CD14-positive monocyte (primary cell): Measurements from ENCODE around the gene NR6A1. TPM values are rescaled to one million over a fixed set of nuclear protein-coding genes. Genes with fewer than 3 reads are reported as not detected.

Source experiments
- DNase-seq, 3 donors: peaks; one replicate each; pipeline ENCODE4 v3.0.0-alpha.2; 2011 to 2022
- H2AFZ ChIP-seq: 2 replicates; pipeline ENCODE4 v1.6.0; 2012; ENCODE audit warnings: mild to moderate bottlenecking, low read depth, low read length, inconsistent platforms; ENCODE audit not compliant: insufficient read depth, poor library complexity, severe bottlenecking
- H3K27ac ChIP-seq, 2 donors: 1 replicate in 1 of 2; 2 replicates in 1 of 2; pipeline ENCODE4 v1.5.1; 2012 to 2013; ENCODE audit warnings: low read length in 2 of 2, control low read depth in 1 of 2, inconsistent platforms in 1 of 2, low read depth in 1 of 2, mild to moderate bottlenecking in 1 of 2
- H3K27me3 ChIP-seq, 2 donors: one replicate each; pipeline versions ENCODE4 v1.6.0 to v1.6.1; 2011 to 2013; ENCODE audit warnings: low read length in 2 of 2; ENCODE audit not compliant: control insufficient read depth in 2 of 2, insufficient read depth in 2 of 2
- H3K36me3 ChIP-seq, 2 donors: replicated peaks in 1 of 2; 1 replicate in 1 of 2; 2 replicates in 1 of 2; pipeline versions ENCODE4 v1.5.1 to v1.6.1; 2012 to 2013; ENCODE audit warnings: low read length in 2 of 2, control low read depth in 1 of 2, inconsistent platforms in 1 of 2, mild to moderate bottlenecking in 1 of 2; ENCODE audit not compliant: insufficient read depth in 2 of 2, control insufficient read depth in 1 of 2
- H3K4me1 ChIP-seq, 2 donors: 1 replicate in 1 of 2; 2 replicates in 1 of 2; pipeline versions ENCODE4 v1.5.1 to v1.6.1; 2012 to 2013; ENCODE audit warnings: low read length in 2 of 2, control low read depth in 1 of 2, inconsistent platforms in 1 of 2, mild to moderate bottlenecking in 1 of 2, moderate library complexity in 1 of 2; ENCODE audit not compliant: insufficient read depth in 2 of 2, control insufficient read depth in 1 of 2
- H3K4me2 ChIP-seq: replicated peaks from 2 replicates; pipeline ENCODE3; 2012; ENCODE audit warnings: low read length, moderate library complexity, mild to moderate bottlenecking; ENCODE audit not compliant: poor library complexity, severe bottlenecking; ENCODE audit errors: extremely low read depth
- H3K4me3 ChIP-seq, 3 experiments: fragments of 200-600 bp in 1 of 3; sonication (generic) in 1 of 3; replicated peaks in 1 of 3; 1 replicate in 2 of 3; 2 replicates in 1 of 3; pipeline ENCODE4 v1.5.1; 2011 to 2013; ENCODE audit warnings: low read length in 3 of 3, mild to moderate bottlenecking in 3 of 3, control low read depth in 2 of 3, low read depth in 2 of 3, inconsistent platforms in 1 of 3, moderate library complexity in 1 of 3
- H3K79me2 ChIP-seq: 2 replicates; pipeline ENCODE4 v1.6.0; 2012; ENCODE audit warnings: mild to moderate bottlenecking, control low read depth, inconsistent platforms, low read length, moderate library complexity; ENCODE audit not compliant: insufficient read depth
- H3K9ac ChIP-seq: 2 replicates; pipeline ENCODE4 v1.6.0; 2017; ENCODE audit warnings: low read length, mild to moderate bottlenecking; ENCODE audit not compliant: insufficient read depth, poor library complexity, severe bottlenecking
- H3K9me3 ChIP-seq, 2 donors: replicated peaks in 1 of 2; 1 replicate in 1 of 2; 2 replicates in 1 of 2; pipeline versions ENCODE4 v1.5.1 to v1.6.1; 2012 to 2013; ENCODE audit warnings: low read length in 2 of 2, control low read depth in 1 of 2; ENCODE audit not compliant: control insufficient read depth in 1 of 2, insufficient read depth in 1 of 2
- H4K20me1 ChIP-seq: 2 replicates; pipeline ENCODE4 v1.6.0; 2012; ENCODE audit warnings: mild to moderate bottlenecking, low read length, control low read depth, moderate library complexity; ENCODE audit not compliant: insufficient read depth
- H3K27ac Mint-ChIP-seq, 7 donors: one replicate each; pipeline ENCODE4 v1.8.0; 2020; ENCODE audit warnings: mild to moderate bottlenecking in 7 of 7, mixed read lengths in 7 of 7, moderate library complexity in 6 of 7, inconsistent platforms in 2 of 7
- H3K27me3 Mint-ChIP-seq, 3 donors: one replicate each; pipeline ENCODE4 v1.8.0; 2021 to 2022; ENCODE audit warnings: low read depth in 3 of 3, mild to moderate bottlenecking in 3 of 3, mixed read lengths in 3 of 3, moderate library complexity in 3 of 3, inconsistent platforms in 1 of 3
- H3K36me3 Mint-ChIP-seq, 2 donors: one replicate each; pipeline ENCODE4 v1.8.0; 2020; ENCODE audit warnings: mixed read lengths in 2 of 2, inconsistent platforms in 1 of 2, mild to moderate bottlenecking in 1 of 2
- H3K4me1 Mint-ChIP-seq: one replicate; pipeline ENCODE4 v1.8.0; 2020; ENCODE audit warnings: mild to moderate bottlenecking, mixed read lengths
- H3K4me3 Mint-ChIP-seq, 2 donors: one replicate each; pipeline ENCODE4 v1.8.0; 2020; ENCODE audit warnings: mild to moderate bottlenecking in 2 of 2, mixed read lengths in 2 of 2, moderate library complexity in 1 of 2
- H3K9me3 Mint-ChIP-seq, 7 donors: one replicate each; pipeline ENCODE4 v1.8.0; 2020 to 2022; ENCODE audit warnings: mixed read lengths in 7 of 7, mild to moderate bottlenecking in 6 of 7, moderate library complexity in 6 of 7, inconsistent platforms in 2 of 7
- WGBS: methylation state at CpG from one replicate; pipeline ENCODE4 v1.1.5; 2013; ENCODE audit warnings: missing lambda C conversion rate; ENCODE audit not compliant: insufficient coverage; 5-methylcytosine and 5-hydroxymethylcytosine counted together
- intact Hi-C, 2 donors: fragments of 100-400 bp; cut with micrococcal nuclease; formaldehyde crosslinking; loops; one replicate each; pipeline versions ENCODE4 v1.15.0 to v1.15.1; 2023
- polyA plus RNA-seq, 3 donors: library from polyadenylated mRNA; depleted of rRNA in 1 of 3; unstranded in 2 of 3; stranded (reverse) in 1 of 3; fragments of 300-500 nt in 2 of 3; fragments of >200 nt in 1 of 3; fragmentation: Illumina TruSeq in 2 of 3; gene quantifications; 1 replicate in 2 of 3; 2 replicates in 1 of 3; pipeline ENCODE4 v1.2.3, GENCODE V29; 2012 to 2021
- TF ChIP-seq, protein P1 (sequence below): fragments of 200-600 bp; IDR thresholded peaks from one replicate; pipeline ENCODE4 v1.8.0; 2022; ENCODE audit warnings: antibody characterized with exemption, mild to moderate bottlenecking

NR6A1 gene
- polyA plus RNA-seq, 3 donors: 0.15 to 2.9 (median 0.28) TPM

DNA sequence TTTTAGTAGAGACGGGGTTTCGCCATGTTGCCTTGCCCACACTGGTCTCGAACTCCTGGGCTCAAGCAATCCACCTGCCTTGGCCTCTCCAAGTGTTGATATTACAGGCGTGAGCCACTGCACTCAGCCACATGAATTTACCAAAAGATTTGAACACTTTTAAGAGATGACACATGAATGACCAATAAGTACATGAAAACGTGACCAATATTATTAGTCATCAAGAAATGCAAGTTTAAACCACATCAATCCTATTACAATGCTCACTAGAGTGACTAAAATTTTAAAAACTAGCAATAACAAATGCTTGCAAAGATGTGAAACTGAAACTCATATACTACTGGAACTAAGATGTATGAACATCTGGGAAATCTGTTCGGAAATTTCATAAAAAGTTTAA lies 54.3 kb downstream of the NR6A1 start:
- Histone ChIP-seq H3K9ac (no peak overlapping the region), H3K36me3 (no peaks in the 10 kb centered on the region), H3K27me3 (no peaks in the 10 kb centered on the region), H3K4me1 (no peaks in the 10 kb centered on the region), H2AFZ (no peak overlapping the region), H3K4me3 (no peak overlapping the region), H3K79me2 (no peaks in the 10 kb centered on the region), H3K4me2 (no peak overlapping the region), H3K27ac (no peak overlapping the region), H3K9me3 (no peaks in the 10 kb centered on the region), H4K20me1 (no peaks in the 10 kb centered on the region)
- Mint-ChIP-seq H3K27ac (no peak overlapping the region), H3K4me3 (no peak overlapping the region), H3K27me3 (no peaks in the 10 kb centered on the region), H3K36me3 (peaks cover 1 to 2% of the 10 kb centered on the region in 2 donors), H3K4me1 (peaks cover 2% of the 10 kb centered on the region), H3K9me3 (no peaks in the 10 kb centered on the region)
- WGBS: 100% methylated on average over 1 of the region's 6 CpGs
- TF ChIP-seq, protein P1, sequence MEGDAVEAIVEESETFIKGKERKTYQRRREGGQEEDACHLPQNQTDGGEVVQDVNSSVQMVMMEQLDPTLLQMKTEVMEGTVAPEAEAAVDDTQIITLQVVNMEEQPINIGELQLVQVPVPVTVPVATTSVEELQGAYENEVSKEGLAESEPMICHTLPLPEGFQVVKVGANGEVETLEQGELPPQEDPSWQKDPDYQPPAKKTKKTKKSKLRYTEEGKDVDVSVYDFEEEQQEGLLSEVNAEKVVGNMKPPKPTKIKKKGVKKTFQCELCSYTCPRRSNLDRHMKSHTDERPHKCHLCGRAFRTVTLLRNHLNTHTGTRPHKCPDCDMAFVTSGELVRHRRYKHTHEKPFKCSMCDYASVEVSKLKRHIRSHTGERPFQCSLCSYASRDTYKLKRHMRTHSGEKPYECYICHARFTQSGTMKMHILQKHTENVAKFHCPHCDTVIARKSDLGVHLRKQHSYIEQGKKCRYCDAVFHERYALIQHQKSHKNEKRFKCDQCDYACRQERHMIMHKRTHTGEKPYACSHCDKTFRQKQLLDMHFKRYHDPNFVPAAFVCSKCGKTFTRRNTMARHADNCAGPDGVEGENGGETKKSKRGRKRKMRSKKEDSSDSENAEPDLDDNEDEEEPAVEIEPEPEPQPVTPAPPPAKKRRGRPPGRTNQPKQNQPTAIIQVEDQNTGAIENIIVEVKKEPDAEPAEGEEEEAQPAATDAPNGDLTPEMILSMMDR: no peak
- peak in 1 of 3 donors; percentile 4 for DNase-seq
- intact Hi-C loops: no loop called here

DNA sequence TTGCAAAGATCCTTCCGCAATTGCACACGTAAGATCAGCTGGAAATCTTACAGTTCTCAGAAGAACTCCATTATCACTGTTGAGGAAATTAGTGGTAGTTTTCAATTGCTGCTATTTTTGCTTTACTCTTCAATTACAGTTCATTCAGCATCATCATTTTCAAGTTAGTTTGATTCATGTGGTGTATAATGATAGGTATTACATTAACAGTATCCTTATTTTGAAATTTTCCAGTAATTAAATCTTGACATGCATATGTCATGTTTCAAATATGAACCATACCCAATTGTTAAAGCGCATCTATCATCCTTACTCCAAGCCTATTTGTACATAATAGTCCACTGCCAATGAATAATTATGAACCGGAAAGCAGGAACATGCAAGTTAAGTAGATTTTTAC lies 60.3 kb downstream of the NR6A1 start:
- peaks cover 0 to 2% of the 10 kb centered on the region in 2 donors for H3K36me3 Mint-ChIP-seq
- H3K9me3 Mint-ChIP-seq: no peaks in the 10 kb centered on the region
- Histone ChIP-seq H3K4me1 (no peaks in the 10 kb centered on the region), H3K36me3 (no peaks in the 10 kb centered on the region), H3K4me2 (no peak overlapping the region), H3K9me3 (no peaks in the 10 kb centered on the region), H3K79me2 (no peaks in the 10 kb centered on the region), H3K27me3 (no peaks in the 10 kb centered on the region), H4K20me1 (no peaks in the 10 kb centered on the region), H3K4me3 (no peak overlapping the region), H3K27ac (no peak overlapping the region), H2AFZ (no peak overlapping the region), H3K9ac (no peak overlapping the region)
- H3K27me3 Mint-ChIP-seq: peaks cover 0 to 2% (median 0%) of the 10 kb centered on the region in 3 donors
- H3K27ac Mint-ChIP-seq: no peak overlapping the region
- H3K4me3 Mint-ChIP-seq: no peak overlapping the region
- H3K4me1 Mint-ChIP-seq: peaks cover 2% of the 10 kb centered on the region
- intact Hi-C loops: loop anchor here in 1 of 2 donors (5.0 kb wide), 2 partner anchors 93 to 142 kb away; partner anchors contain the start of gene WDR38
- TF ChIP-seq, protein P1: no peak
- no peak for DNase-seq
- WGBS: no CpG with 5 or more reads among the region's 4 CpGs
